BE2C (cell line): ENCODE measurements around the gene IGF2BP3.

Source experiments
- DNase-seq: peaks from one replicate; pipeline ENCODE4 v3.0.0-alpha.2; 2020
- H3K27me3 ChIP-seq: fragments of 250-450 bp; sonication (Bioruptor Pico); 2 replicates; pipeline ENCODE4 v1.5.1; 2020; ENCODE audit warnings: mild to moderate bottlenecking
- H3K36me3 ChIP-seq: fragments of 250-450 bp; sonication (Bioruptor Pico); 2 replicates; pipeline ENCODE4 v1.5.1; 2020; ENCODE audit warnings: mild to moderate bottlenecking
- H3K4me1 ChIP-seq: fragments of 250-450 bp; sonication (Bioruptor Pico); 2 replicates; pipeline ENCODE4 v1.5.1; 2020
- H3K4me3 ChIP-seq: 2 replicates; pipeline ENCODE4 v1.5.1; 2011; ENCODE audit warnings: low read depth, low read length
- H3K9me3 ChIP-seq: fragments of 250-450 bp; sonication (Bioruptor Pico); 2 replicates; pipeline ENCODE4 v1.5.1; 2020
- TF ChIP-seq, protein P1 (sequence below): IDR thresholded peaks from 2 replicates; pipeline ENCODE4 v1.5.1; 2012; ENCODE audit warnings: mild to moderate bottlenecking, low read depth, low read length

The IGF2BP3 gene

GRCh38 chr7:23356726-23357125 lies 113.6 kb downstream of the IGF2BP3 start:
- H3K4me3 ChIP-seq: no peak overlapping the region
- DNase-seq: no peak

DNA sequence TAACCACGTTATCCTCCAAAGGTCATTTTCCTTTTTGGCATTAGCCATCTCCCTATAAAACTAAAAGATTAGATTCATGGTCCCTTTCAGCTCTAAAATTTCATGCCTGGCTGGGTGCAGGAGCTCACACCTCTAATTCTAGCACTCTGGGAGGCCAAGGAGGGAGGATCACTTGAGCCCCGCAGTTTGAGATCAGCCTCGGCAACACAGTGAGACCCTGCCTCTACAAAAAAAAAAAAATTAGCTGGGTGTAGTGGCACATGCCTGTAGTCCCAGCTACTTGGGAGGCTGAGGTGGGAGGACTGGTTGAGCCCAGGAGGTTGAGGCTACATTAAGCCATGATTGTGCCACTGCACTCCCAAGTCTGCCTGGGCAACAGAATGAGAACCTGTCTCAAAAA lies 114.1 kb downstream of the IGF2BP3 start:
- H3K36me3 ChIP-seq: peaks cover 5% of the 10 kb centered on the region
- TF ChIP-seq, protein P1, sequence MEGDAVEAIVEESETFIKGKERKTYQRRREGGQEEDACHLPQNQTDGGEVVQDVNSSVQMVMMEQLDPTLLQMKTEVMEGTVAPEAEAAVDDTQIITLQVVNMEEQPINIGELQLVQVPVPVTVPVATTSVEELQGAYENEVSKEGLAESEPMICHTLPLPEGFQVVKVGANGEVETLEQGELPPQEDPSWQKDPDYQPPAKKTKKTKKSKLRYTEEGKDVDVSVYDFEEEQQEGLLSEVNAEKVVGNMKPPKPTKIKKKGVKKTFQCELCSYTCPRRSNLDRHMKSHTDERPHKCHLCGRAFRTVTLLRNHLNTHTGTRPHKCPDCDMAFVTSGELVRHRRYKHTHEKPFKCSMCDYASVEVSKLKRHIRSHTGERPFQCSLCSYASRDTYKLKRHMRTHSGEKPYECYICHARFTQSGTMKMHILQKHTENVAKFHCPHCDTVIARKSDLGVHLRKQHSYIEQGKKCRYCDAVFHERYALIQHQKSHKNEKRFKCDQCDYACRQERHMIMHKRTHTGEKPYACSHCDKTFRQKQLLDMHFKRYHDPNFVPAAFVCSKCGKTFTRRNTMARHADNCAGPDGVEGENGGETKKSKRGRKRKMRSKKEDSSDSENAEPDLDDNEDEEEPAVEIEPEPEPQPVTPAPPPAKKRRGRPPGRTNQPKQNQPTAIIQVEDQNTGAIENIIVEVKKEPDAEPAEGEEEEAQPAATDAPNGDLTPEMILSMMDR: no peak

More at GRCh38 chr7:23356726-23357125, 113.6 kb downstream of the IGF2BP3 start:
- Histone ChIP-seq H3K9me3 (no peaks in the 10 kb centered on the region), H3K27me3 (no peaks in the 10 kb centered on the region), H3K36me3 (peaks cover 9% of the 10 kb centered on the region), H3K4me1 (peaks cover 11% of the 10 kb centered on the region)
- TF ChIP-seq, protein P1: no peak

GRCh38 chr7:23353172-23353571 lies 117.1 kb downstream of the IGF2BP3 start:
- peaks cover 8% of the 10 kb centered on the region for H3K36me3 ChIP-seq
- H3K4me1 ChIP-seq: peaks cover 25% of the 10 kb centered on the region
- TF ChIP-seq, protein P1: no peak
- H3K9me3 ChIP-seq: no peaks in the 10 kb centered on the region
- H3K27me3 ChIP-seq: no peaks in the 10 kb centered on the region
- no peak overlapping the region for H3K4me3 ChIP-seq
- DNase-seq: peak; percentile 20

More for the DNA sequence above, 114.1 kb downstream of the IGF2BP3 start:
- Histone ChIP-seq H3K4me1 (peaks cover 11% of the 10 kb centered on the region), H3K27me3 (no peaks in the 10 kb centered on the region), H3K9me3 (no peaks in the 10 kb centered on the region), H3K4me3 (no peak overlapping the region)
- no peak for DNase-seq

- DNase-seq: no peak
- Histone ChIP-seq H3K4me3 (no peak overlapping the region), H3K9me3 (no peaks in the 10 kb centered on the region), H3K36me3 (peaks cover 31% of the 10 kb centered on the region), H3K27me3 (no peaks in the 10 kb centered on the region), H3K4me1 (peaks cover 29% of the 10 kb centered on the region)
- TF ChIP-seq, protein P1: no peak
These were observed 119.8 kb downstream of the IGF2BP3 start for GRCh38 chr7:23350466-23350865.

- H3K27me3 ChIP-seq: no peaks in the 10 kb centered on the region
- no peak for DNase-seq
- H3K36me3 ChIP-seq: peaks cover 37% of the 10 kb centered on the region
- H3K4me3 ChIP-seq: no peak overlapping the region
- H3K4me1 ChIP-seq: peaks cover 27% of the 10 kb centered on the region
- TF ChIP-seq, protein P1: no peak
- H3K9me3 ChIP-seq: no peaks in the 10 kb centered on the region
These were observed 120.7 kb downstream of the IGF2BP3 start for GRCh38 chr7:23349484-23350157.

DNA sequence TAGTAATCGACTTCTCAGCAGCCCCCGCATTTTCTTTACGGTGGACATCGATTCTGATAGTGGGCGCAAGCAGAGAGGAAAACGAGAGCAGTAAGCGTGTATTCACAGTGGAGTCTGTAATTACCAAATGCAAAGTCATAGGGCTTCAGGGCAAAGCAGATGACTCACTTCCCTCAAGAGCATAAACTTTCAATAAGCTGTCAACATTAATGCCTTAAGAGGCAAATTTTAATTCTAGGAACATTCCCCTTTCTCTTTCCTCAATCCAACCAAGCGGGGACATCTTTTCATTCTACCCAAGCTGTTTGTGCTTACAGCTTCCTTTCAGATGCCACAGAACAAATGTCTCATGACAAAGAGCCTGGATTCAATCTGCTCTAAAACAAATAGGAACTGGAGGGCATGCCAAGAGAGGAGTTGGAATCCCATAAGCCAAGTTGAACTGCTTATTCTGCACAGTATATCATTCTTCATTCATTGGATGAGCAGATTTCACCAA lies 122.6 kb downstream of the IGF2BP3 start:
- no peaks in the 10 kb centered on the region for H3K9me3 ChIP-seq
- no peak for DNase-seq
- no peaks in the 10 kb centered on the region for H3K27me3 ChIP-seq
- TF ChIP-seq, protein P1: no peak
- no peak overlapping the region for H3K4me3 ChIP-seq
- peaks cover 51% of the 10 kb centered on the region for H3K36me3 ChIP-seq
- H3K4me1 ChIP-seq: peaks cover 18% of the 10 kb centered on the region
